ENCODE measurements around the gene LBP.

- no peak for TF ChIP-seq POLR2AphosphoS5 (IDR thresholded peaks at IDR 0.05)
- TF ChIP-seq CTCF (IDR thresholded peaks at IDR 0.05), result no peak
- no peak for TF ChIP-seq EP300 (IDR thresholded peaks at IDR 0.05)
- no peak for TF ChIP-seq POLR2A (IDR thresholded peaks at IDR 0.05)
Observed at GRCh38 chr20:38300438-38300837, 45.8 kb upstream of the LBP start.

Measured in stomach (tissue), 4 donors.